Keratinocyte (primary cell): Measurements from ENCODE around the gene ZNF320.

ENCODE experiments used
- EZH2 ChIP-seq: IDR thresholded peaks from one replicate; pipeline ENCODE4 v1.6.1; 2012; ENCODE audit warnings: inconsistent platforms, mild to moderate bottlenecking, low read length, moderate library complexity
- TF ChIP-seq, protein P1 (sequence below), 3 experiments: IDR thresholded peaks in 1 of 3; conservative IDR thresholded peaks in 1 of 3; optimal IDR thresholded peaks in 1 of 3; 2 replicates in 2 of 3; 3 replicates in 1 of 3; pipeline versions ENCODE3 to v1.5.1; 2011; ENCODE audit warnings: low read length in 3 of 3, mild to moderate bottlenecking in 3 of 3, moderate library complexity in 2 of 3, control low read depth in 1 of 3, inconsistent platforms in 1 of 3; ENCODE audit not compliant: insufficient read depth in 2 of 3; ENCODE audit errors: extremely low read depth in 1 of 3

DNA sequence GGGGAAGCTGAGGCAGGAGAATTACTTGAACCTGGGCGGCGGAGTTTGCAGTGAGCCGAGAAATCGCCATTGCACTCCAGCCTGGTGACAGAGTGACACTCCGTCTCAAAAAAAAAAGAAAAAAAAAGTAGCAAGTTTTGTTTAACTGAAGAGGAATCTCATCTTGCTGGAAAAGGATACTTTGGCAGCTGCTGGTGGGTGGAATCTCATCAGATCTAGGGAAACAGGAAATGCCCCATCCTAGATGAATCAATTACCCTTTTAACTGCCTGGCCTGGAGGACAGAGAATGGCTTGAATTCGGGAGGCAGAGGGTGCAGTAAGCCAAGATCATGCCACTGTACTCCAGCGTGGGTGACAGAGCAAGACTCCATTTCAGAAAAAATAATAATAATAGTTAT is 8.4 kb downstream of the ZNF320 start:
- TF ChIP-seq, protein P1, sequence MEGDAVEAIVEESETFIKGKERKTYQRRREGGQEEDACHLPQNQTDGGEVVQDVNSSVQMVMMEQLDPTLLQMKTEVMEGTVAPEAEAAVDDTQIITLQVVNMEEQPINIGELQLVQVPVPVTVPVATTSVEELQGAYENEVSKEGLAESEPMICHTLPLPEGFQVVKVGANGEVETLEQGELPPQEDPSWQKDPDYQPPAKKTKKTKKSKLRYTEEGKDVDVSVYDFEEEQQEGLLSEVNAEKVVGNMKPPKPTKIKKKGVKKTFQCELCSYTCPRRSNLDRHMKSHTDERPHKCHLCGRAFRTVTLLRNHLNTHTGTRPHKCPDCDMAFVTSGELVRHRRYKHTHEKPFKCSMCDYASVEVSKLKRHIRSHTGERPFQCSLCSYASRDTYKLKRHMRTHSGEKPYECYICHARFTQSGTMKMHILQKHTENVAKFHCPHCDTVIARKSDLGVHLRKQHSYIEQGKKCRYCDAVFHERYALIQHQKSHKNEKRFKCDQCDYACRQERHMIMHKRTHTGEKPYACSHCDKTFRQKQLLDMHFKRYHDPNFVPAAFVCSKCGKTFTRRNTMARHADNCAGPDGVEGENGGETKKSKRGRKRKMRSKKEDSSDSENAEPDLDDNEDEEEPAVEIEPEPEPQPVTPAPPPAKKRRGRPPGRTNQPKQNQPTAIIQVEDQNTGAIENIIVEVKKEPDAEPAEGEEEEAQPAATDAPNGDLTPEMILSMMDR (optimal IDR thresholded peaks at IDR 0.05 in 1 of 3, IDR thresholded peaks at IDR 0.05 in 1 of 3, conservative IDR thresholded peaks at IDR 0.05 in 1 of 3; ENCODE audit: extremely low read depth in 1 of 3, insufficient read depth in 2 of 3, low read length in 3 of 3): no peak
- TF ChIP-seq EZH2: no peak
